Skin of body (tissue), 2 donors: ENCODE results near the gene EVA1A. TPM values are rescaled to one million over a fixed set of nuclear protein-coding genes. Genes with fewer than 3 reads are reported as not detected.
"Not testable (repeated sequence)": the region's sequence is repeated elsewhere in the genome, so short reads cannot be mapped to it uniquely, and the experiment has no call there.

ENCODE experiments used
- DNase-seq: peaks from one replicate; lab custom pipeline; 2025; lab: John Stamatoyannopoulos, UW
- total RNA-seq: library from RNA; depleted of rRNA; stranded (reverse); fragments of >200 nt; gene quantifications from one replicate; pipeline ENCODE4 v1.2.3, GENCODE V29; 2014

Gene EVA1A
- total RNA-seq, 1 donor from 2014 or later: 10.7 TPM

GRCh38 chr2:75517547-75518230, 43.0 kb downstream of the EVA1A start:
- DNase-seq: no peak

DNA sequence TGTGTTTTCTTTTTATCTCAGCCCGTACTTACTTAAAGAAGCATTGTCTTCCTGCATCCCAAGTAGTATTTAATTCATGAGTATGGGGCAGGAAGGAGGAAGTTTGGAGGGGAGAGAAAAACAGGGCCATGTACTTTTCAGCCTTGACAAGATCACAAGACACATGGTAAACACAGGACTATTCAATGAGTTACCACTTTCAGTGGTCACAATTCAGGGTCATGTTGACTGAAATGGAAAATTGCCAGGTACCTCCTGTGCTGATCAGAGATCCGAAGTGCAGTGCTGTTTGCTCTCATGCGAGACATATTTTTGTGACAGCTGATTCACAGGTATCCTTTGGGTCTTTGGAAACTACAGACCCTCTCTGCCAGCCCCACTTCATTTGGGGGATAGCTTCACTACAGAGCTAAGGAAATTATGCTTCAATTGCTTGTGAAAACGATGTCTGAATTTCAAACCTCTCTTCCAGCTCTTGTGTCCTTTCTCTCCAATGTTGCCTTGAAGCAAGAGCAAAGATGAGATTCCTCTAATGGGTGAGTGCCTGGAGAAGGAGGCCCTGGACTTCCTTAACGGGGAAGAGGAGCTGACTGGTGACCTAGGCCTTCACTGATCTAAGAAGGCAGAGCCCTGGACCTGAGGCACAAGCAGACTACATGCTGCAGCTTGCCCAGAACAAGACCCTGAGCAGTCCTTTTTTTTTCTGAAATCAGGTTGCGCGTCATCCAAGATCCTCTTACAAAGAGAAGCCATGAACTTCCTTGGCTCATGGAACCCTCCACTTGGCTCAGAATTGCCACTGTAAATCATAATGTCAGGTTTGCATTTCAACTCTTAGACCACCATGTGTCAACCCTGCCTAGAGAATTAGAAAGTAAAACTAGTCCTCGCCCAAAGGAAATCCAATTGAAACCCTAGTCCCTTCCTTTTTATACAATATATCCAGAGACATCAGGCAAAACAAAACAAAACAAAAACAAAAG, 44.1 kb downstream of the EVA1A start:
- no peak for DNase-seq

- DNase-seq: no peak
Measured at GRCh38 chr2:75515584-75516368, 45.0 kb downstream of the EVA1A start.

GRCh38 chr2:75513616-75514170, 47.0 kb downstream of the EVA1A start:
- DNase-seq: no peak

- DNase-seq: no peak
Measured at GRCh38 chr2:75512455-75513212, 48.1 kb downstream of the EVA1A start.

DNA sequence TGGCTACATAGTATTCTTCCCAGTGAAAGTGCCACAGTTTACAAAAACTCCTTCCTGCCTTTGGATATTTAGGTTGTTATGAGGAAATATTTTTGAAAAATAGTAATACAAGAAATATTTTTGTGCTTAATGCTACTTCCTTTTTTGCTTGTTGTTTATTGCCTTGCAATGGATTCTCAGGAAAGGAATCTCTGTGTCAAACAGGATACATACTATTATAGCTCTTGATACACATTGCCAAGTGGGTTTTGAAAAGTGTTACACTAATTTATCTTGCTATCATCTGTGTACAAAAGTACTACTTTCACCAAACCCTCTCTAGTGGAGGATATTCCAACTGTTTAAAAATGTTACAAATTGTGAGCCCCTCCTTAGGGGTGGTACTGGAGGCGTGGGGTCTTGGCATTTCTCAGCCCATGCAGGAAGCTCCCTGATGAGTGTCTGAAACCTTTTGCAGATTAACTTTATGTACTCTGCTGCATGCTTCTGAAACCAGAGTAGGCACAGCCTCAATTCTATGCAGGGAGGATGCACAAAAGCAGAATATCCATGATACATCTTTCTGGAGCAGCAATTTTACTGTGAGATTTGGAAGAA, 54.5 kb downstream of the EVA1A start:
- DNase-seq: no peak

GRCh38 chr2:75505012-75505411, 55.7 kb downstream of the EVA1A start:
- DNase-seq: no peak

DNA sequence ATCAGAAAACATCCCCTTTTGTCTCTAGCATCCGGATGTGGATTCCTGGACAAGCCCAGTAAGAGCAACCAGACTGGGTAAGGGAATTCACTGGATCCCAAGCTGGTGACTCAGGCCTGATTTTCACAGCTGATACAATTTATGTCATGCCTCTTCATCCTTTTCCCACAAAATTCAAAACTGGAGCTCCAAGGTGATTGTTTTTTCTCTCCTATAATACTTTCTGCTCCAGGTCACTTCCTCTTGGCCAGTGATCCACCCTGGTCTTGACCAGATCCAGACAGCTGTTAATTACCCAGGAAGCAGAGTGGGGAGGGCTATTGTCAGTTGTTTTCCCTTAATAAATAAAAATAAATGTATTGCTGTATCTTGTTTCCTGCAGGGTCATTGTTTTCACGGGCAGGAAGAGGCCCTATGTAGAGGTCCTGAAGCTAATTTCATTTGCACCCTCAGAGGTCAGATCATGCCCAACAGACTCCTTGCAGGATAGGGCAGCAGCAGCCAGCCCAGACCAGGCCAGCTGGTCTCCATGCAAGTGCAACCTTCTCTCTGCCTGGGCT, 57.6 kb downstream of the EVA1A start:
- no peak for DNase-seq

GRCh38 chr2:75500633-75501032, 60.1 kb downstream of the EVA1A start:
- no peak for DNase-seq

- no peak for DNase-seq
Measured at GRCh38 chr2:75499534-75499933, 61.2 kb downstream of the EVA1A start.

GRCh38 chr2:75498907-75499306, 61.8 kb downstream of the EVA1A start:
- DNase-seq: no peak

- DNase-seq: no peak
Measured at GRCh38 chr2:75497256-75497655, 63.5 kb downstream of the EVA1A start.

GRCh38 chr2:75495862-75496261, 64.9 kb downstream of the EVA1A start:
- DNase-seq: no peak

- no peak for DNase-seq
Measured at GRCh38 chr2:75494137-75494769, 66.5 kb downstream of the EVA1A start.

- no peak for DNase-seq
Measured at GRCh38 chr2:75493230-75493629, 67.5 kb downstream of the EVA1A start.

- no peak for DNase-seq
Measured at GRCh38 chr2:75491129-75491753, 69.5 kb downstream of the EVA1A start.

DNA sequence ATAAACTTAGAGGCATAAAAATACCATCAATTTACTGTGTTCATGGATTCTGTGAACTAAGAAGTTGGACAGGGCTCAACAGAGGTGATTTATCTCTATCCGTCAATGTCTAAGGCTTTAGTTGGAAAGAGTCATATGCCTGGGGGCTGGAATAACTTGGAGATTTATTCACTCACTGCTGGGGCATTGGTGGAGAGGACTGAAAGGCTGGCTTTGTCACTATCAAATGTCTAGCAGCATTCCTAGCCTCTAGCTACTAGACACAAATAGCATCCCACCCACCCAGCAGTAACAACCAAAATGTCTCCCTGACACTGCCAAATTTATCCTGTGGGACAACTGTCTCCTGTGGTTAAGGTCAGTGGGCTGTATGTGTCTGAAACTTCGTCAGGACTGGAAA, 71.0 kb downstream of the EVA1A start:
- no peak for DNase-seq

- DNase-seq: no peak
Measured at GRCh38 chr2:75488157-75488556, 72.6 kb downstream of the EVA1A start.

DNA sequence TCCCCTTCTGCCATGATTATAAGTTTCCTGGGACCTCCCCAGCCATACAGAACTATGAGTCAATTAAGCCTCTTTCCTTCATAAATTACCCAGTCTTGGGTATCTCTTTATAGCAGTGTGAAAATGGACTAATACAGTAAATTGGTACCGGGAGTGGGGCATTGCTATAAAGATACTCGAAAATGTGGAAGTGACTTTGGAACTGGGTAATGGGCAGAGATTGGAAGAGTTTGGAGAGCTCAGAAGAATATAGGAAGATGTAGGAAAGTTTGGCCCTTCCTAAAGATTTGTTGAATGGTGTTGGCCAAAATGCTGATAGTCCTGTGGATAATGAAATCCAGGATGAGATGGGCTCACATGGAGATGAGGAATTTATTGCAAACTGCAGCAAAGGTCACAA, 74.0 kb downstream of the EVA1A start:
- not testable (repeated sequence) for DNase-seq
